Non-pigmented ciliary epithelial cell (primary cell): ENCODE data around the gene GBX1.

Source experiments
- DNase-seq: peaks from one replicate; pipeline ENCODE4 v3.0.0-alpha.2; 2010; ENCODE audit warnings: low read depth

GBX1 gene

GRCh38 chr7:151173386-151174245 is 6.1 kb upstream of the GBX1 start:
- no peak for DNase-seq

GRCh38 chr7:151172273-151173141 is 5.0 kb upstream of the GBX1 start:
- DNase-seq, result peak; percentile 3

GRCh38 chr7:151168787-151169162 is 1.3 kb upstream of the GBX1 start:
- no peak for DNase-seq

GRCh38 chr7:151168003-151168786 is 701 bp upstream of the GBX1 start:
- DNase-seq, result no peak

DNA sequence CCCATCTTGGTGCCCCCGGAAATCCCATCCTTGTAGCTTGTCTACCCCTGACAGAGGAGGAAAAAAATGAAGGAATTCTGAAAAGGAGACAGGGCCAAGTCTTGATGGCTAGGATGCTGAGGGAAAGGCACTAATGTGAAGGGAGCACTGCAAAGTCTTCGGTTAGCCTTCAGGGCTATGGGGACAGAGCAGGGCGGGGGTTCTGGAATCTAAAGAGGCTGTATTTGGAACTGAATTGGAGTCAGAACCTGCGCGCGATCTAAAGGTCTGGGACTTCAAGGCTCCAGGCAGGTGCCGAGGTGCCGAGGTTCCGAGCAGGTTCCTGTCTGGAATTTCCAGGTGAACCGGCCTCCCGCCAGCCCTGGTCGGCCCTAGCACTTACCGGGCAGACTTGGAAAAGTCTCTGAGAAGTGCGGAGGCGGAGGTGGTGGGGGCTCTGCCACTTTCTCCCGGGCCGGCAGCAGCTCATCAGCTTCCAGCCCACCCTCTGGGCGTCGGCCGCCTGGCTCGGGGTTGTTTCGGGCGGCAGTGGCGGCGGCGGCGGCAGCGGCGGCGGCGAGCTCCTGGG is 781 bp downstream of the GBX1 start:
- DNase-seq, result no peak

- no peak for DNase-seq
Observed at GRCh38 chr7:151161757-151162156, 5.7 kb downstream of the GBX1 start.

DNA sequence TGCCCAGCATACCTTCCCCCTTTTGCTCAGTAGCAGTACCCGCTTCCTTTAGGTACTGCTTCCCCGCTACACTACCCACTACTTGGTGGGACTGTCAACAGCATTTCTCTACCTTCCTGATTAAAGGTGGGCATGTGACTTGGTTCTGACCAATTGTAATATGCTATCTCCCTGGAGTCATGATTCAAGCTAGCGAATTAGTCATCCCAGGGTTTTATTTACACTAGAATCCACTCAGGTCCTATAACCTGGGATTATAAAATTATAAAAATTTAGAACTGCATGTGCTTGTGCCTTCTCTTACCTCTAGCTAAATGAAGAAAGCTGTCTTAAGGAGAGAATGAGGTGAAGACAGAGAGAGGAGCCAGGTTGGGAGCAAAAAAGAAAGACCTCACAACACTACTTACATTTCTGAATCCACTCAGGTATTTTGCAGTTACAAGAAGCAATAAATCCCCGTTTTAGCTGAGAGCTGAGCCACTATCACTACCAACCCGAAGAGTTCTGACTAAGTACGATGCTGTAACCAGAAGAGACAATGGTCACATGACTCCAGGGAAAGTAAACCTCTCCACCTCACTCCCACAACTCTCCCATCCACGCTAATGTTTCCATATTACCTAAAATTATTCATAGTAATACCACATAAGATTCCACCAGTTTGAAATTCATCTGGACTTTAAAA is 9.7 kb downstream of the GBX1 start:
- peak; percentile 2 for DNase-seq

- DNase-seq, result no peak
Observed at GRCh38 chr7:151152643-151153513, 14.6 kb downstream of the GBX1 start.

DNA sequence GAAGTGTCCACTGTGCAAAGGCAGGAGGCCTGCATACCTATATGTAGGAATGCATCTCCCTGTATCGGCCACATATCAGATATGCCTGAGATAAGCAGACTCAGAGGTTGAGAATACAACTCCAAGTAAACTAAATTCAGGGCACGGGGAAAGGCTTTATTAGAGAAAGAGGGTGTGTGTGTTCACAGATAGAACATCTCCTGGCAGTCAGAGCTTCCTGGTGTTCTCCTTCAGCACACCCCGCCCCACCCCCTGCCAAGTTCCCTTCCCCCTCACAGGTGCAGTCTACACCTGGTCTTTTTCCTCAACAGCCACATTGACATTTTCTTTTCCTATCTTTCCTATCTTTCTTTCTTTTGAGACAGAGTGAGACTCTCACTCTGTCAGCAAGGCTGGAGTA is 17.1 kb downstream of the GBX1 start:
- DNase-seq, result no peak

GRCh38 chr7:151148319-151149259 is 18.9 kb downstream of the GBX1 start:
- DNase-seq, result no peak

DNA sequence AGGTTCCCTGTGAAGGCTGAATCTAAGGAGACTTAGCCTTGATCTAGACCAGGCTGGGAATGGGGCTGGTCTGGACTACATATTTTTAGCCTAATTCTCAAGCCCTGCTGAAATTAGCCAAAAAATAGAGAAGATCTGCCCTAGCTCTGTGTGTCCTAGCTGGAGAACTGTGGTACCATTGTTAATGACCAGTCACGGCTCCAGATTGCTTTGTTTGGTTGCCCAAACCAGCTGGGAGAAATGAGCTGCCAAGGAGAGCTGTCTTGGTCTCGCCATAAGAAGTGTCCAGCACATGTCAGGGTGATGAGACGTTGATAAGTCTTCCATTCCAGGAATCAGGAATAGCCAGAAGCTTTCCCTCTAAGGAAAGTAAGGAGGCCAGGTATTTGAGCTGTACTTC is 20.7 kb downstream of the GBX1 start:
- DNase-seq, result no peak

- no peak for DNase-seq
Observed at GRCh38 chr7:151144387-151144786, 23.1 kb downstream of the GBX1 start.

DNA sequence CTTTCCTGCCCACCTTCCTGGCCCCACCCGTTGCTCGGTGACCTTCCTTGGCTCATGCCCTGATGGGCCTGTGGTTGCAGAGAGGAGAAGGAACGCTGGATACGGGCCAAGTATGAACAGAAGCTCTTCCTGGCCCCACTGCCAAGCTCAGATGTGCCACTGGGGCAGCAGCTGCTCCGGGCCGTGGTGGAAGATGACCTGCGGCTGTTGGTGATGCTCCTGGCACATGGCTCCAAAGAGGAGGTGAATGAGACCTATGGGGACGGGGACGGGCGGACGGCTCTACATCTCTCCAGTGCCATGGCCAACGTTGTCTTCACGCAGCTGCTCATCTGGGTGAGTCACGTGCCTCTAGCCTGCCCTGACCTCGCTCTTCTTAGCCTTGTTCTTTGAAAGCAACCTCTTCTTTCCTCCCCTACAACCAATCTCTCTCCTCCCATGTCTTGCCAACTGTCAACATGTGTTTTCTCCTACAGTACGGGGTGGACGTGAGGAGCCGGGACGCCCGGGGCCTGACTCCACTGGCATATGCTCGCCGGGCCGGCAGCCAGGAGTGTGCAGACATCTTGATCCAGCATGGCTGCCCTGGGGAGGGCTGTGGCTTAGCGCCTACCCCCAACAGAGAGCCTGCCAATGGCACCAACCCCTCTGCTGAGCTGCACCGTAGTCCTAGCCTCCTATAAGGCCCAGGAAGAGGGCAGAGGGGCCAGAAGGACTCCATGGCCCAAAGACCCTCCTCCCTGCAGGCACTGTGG is 24.1 kb downstream of the GBX1 start:
- no peak for DNase-seq

- no peak for DNase-seq
Observed at GRCh38 chr7:151142686-151143040, 24.8 kb downstream of the GBX1 start.

DNA sequence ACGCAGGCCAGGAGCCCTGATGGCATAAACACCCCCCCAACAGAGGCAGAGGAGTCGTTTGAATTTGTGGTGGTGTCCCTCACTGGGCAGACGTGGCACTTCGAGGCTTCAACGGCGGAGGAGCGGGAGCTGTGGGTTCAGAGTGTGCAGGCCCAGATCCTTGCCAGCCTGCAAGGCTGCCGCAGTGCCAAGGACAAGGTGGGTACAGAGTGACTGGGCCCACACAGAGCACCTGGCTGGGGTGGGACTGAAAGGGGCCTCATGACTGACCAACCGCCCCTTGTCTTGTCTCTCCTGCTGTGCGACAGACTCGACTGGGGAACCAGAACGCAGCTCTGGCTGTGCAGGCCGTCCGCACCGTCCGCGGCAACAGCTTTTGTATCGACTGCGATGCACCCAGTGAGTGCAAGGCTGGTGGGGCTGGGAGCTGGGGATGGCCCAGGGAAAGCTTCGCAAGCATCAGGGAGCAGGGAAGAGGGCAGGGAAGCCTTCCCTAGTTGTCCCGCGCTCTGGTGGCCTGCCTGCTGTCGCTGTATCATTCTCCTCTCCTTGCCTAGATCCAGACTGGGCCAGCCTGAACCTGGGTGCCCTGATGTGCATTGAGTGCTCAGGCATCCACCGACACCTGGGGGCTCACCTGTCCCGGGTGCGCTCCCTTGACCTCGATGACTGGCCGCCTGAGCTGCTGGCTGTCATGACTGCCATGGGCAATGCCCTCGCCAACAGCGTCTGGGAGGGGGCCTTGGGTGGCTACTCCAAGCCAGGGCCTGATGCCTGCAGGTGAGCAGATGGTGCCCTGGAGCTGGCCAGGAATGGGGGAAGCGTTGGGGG is 25.4 kb downstream of the GBX1 start:
- no peak for DNase-seq

DNA sequence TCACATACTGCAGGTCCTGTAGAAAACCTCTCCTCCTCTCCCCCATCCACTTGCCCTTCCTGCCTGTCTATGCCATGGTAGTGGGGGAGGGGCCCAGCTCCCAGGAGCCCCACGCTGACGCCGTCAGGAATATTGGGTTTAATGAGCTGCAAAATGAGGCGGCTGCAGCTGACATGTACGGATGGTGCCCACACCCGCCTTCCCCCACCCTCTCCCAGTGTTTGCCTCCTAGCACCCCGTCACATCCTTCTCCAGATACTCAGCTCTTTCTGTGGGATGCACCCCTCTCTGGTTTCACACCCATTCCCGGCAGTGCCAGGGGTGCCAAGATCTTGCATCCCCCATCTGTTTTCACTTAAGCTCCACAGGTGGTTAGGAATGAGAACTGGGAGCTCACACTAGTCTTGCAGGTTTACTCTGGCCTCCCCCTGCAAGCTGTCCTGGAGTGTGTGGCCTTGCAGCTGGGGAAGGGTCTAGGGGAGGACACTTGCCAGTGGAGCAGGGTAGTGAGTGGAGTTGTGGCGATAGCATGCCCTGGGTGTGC is 26.1 kb downstream of the GBX1 start:
- no peak for DNase-seq

- no peak for DNase-seq
Observed at GRCh38 chr7:151140826-151141225, 26.7 kb downstream of the GBX1 start.
